Vagina (tissue), 2 donors: ENCODE measurements around the gene TP53TG5.
A peak's percentile ranks its signal among the peaks of the same experiment; 100 is the strongest.

ENCODE experiments used
- CTCF ChIP-seq, 3 experiments: fragments of 450-650 bp in 2 of 3; fragments of 200-600 bp in 1 of 3; sonication (generic) in 1 of 3; IDR thresholded peaks; one replicate each; pipeline ENCODE4 v1.5.1; 2017 to 2019; ENCODE audit warnings: antibody characterized with exemption in 3 of 3, mild to moderate bottlenecking in 2 of 3, moderate library complexity in 2 of 3
- POLR2A ChIP-seq, 2 donors: fragments of 450-650 bp; IDR thresholded peaks; one replicate each; pipeline ENCODE4 v1.6.1; 2017; ENCODE audit warnings: antibody characterized with exemption in 2 of 2, mild to moderate bottlenecking in 2 of 2, moderate library complexity in 2 of 2
- POLR2AphosphoS5 ChIP-seq, 2 donors: sonication (generic); formaldehyde crosslinking; IDR thresholded peaks; one replicate each; pipeline ENCODE4 v1.9.0; 2017; ENCODE audit warnings: antibody characterized with exemption in 2 of 2, mild to moderate bottlenecking in 2 of 2, low read depth in 1 of 2; ENCODE audit not compliant: insufficient read depth in 1 of 2

DNA sequence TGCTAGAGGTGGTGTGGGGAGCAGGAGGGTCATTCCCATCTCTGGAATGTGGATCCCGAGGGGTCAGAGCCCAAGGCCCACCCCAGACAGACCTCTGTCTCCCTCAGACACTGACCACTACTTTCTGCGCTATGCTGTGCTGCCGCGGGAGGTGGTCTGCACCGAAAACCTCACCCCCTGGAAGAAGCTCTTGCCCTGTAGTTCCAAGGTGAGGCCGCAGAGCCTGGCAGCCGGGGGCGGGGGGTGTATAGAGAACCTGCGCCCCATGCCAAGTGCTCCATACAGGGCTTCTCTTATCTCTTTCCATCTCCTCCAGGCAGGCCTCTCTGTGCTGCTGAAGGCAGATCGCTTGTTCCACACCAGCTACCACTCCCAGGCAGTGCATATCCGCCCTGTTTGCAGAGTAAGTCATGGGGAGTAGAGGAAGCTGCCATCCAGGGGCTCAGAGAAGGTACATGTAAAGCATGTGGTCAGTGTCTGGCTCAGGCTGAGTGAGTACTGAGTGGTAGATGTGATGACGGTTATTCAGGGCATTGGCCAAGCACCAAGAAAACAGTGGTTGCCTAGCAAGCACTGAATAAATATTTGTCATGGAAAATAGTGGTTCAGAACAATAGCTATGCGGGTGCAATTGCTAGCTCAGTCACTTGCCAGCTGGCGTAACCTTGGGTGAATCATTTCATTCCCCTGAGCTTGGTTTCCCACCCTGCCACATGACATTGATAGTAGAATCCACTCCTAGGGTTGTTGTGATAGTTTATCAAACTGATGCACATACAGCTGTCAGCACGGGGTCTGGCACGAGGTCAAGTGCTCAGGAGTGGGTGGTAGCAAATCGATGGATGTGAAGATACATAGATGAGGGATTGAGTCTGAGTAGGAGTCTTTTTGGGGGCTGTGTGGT, 41.3 kb upstream of the TP53TG5 start:
- TF ChIP-seq CTCF (IDR thresholded peaks at IDR 0.05), result no peak
- no peak for TF ChIP-seq POLR2A (IDR thresholded peaks at IDR 0.05)
- TF ChIP-seq POLR2AphosphoS5 (IDR thresholded peaks at IDR 0.05; ENCODE audit: insufficient read depth in 1 of 2, low read depth in 1 of 2), result peak in 1 of 2 donors; percentile 27
